Stimulated activated CD8-positive, alpha-beta memory T cell treated with anti-CD3 and anti-CD28 coated beads, Interleukin-12 subunit alpha, Interleukin-12 subunit beta, amount 100 ng/mL, for 24 hours (primary cell): ENCODE data around the gene C17orf114.
A peak's percentile ranks its signal among the peaks of the same experiment; 100 is the strongest.
"Not testable (repeated sequence)": the region's sequence is repeated elsewhere in the genome, so short reads cannot be mapped to it uniquely, and the experiment has no call there.

ENCODE experiments used
- DNase-seq: peaks from one replicate; pipeline ENCODE4 v3.0.0-alpha.2; 2020; ENCODE audit errors: extremely low read depth

Gene C17orf114

DNA sequence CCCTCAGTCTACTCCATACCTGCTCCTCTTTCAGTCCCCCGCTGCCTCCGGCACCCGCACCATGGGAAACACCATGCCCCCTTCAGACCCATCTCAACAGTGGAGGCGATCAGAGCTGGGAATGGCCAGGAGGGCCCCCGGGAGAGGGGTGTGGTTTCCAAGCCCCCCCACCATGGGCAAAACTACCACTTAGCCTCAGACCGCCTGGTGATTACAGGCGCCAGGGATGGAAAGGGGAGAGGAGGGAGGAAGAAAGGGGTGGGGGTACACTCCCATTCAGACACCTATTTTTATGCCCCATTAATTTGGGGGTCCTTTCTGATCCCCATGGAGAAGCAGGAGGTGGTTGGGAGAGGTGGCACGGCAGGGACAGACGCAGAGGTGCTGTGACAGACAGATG, at the start of gene C17orf114:
TSS of gene C17orf114 (minus strand) at position 101 of the 400 bp plus-strand sequence.
- no peak for DNase-seq

DNA sequence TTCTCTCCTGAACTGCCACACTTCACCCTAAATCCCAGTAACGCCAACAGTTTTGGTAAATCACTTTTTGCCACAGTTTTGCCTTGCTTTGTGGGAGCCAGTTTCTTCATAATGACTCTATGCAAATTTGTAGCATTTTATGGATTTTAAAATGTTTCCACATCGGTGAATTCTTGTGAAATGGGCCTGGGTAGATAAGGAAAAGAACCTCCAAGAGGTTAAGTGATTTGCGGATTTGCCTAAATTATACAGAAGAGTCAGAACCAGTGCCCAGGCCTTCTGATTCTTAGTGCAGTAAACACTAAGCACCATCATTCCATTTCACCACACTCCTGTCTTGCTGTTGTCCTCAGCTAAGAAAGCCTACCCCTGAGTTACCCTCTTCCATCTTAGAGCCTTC, 49.0 kb upstream of the C17orf114 start:
- no peak for DNase-seq

DNA sequence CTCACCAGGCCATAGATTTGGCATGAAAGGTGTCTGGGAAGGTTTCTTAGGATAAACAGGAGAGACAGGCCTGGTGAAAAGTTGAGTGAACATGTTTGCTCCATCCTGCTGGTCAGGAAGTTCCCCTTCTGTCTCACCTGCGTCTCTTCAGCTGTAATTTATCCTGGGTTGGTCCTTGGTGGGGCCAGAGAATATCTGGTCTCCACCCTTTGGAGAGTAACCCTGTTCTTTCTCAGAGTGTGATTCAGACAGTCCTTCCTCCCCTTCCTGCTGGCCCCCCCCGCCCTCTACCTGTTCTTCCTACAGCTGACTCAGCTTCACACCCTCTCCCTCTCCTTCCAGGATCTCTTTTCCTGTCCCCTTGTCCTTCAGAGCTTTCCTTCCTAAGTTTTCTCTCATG, 48.1 kb upstream of the C17orf114 start:
- DNase-seq, result no peak

DNA sequence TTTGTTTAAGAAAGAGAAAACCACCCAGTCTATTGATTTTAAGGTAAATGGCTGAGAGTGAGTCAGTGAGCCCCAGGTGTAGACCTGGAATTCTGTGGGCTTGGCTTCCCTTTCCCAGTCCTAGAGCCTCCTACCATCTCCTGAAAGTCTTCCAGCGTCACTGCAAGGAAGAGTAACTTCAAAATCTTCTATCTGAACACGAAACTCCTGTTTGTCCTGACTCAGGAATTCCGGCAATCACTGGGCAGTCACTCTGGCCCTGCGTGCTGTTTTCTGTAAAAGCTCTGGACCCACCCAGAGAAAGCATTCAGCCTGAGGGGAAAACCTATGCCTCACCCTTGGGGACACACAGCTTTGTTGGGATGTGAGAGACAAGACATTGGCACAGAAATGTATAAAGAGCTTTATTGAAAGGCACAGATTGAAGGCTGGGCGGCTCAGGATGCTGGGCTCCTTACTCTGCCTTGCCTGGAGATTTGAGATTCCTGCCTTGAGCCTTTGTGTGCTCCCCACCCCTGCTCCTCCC, 46.9 kb upstream of the C17orf114 start:
- DNase-seq, result no peak

DNA sequence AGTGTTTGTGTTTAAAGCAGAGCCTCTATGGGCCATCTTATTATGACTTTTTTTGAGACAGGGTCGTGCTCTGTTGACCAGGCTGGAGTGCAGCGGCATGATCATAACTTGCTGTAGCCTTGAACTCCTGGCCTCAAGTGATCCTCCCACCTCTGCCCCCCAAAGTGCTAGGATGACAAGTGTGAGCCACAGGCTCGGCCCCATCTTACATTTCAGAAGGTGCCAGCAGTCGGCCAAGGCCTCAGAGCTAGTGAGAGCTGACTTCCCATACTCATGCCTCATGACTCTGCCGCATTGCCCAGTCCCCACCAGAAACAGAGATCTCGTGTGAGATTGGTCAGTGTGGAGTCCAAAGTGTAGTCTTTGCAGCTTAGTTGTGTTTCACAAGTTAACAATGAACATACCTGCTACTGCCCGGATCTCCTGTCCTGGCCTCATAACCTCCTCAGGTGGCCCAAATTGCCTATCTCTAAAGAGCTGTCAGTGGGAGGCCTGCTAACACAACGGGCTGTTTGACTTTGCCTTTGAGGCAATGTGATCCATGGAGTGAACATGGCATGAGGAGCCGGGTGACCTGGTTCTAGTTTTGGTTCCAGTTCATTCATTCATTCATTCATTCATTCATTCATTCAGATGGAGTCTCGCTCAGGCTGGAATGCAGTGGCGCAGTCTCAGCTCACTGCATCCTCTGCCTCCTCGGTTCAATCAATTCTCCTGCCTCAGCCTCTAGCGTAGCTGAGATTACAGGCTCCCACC, 44.7 kb upstream of the C17orf114 start:
- DNase-seq, result no peak

DNA sequence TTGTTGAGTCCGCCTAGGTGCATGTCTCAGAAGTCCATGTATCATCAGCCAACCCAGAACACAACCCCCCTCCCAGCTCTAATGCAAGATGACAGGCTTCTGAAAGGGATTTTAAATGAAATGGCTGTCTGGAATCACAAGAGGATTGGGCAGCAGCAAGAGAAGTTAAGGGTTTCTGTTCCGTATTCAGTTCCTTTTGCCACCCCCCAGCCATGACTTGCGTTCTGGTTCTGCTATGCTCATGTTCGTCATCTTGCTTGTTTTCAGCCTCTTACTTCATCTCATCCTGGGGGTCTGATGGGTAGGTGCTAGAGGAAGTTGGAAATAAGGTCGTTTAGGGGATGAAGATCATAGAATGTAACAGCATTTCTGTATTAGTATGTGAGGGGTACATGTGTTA, 43.0 kb upstream of the C17orf114 start:
- no peak for DNase-seq

DNA sequence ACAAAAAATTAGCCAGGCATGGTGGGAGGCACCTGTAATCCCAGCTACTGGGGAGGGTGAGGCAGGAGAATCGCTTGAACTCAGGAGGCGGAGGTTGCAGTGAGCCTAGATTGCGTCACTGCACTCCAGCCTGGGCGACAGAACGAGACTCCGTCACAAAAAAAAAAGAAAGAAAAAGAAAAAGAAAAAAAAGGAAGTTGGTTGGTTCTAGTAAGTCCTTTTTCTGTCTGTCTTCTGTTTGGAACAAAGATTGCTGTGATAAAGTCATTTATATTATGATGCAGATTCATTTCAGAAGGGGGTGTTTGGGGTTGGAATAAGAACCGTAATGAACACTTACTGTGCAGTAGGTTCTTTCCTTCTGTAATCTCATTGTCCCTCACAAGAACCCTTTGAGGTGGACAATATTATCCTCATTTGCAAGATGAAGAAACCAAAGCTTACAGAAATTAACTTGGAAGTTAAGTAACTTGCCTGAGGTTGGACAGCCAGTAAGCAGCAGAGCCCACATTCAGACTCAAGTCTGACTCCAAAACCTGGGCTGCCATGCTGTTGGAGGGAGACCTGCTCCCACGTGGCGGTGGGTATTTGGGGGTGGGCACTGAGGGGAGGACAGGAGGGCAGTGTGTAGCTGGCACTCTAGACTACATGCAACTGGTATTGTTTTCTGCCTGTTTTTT, 41.3 kb upstream of the C17orf114 start:
- no peak for DNase-seq

DNA sequence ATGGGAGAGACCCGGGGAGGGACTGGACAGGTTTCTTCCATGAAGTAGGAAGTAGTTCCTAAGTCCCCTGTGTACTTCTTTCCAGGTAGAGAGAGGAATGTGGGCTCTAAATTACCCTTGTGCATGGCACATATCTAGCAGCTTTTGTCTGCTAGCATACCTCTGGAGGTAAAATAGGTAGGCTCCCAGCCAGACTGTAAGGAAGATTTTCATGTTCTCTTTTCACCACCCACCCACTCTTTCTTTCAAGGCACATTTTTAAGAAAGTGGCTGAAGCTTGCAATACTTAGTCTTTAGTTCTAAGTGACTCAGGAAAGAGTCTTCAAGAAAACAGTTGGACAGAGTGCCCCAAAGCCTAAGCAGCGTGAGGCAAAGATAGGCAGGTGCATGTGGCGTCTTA, 40.2 kb upstream of the C17orf114 start:
- DNase-seq, result no peak

DNA sequence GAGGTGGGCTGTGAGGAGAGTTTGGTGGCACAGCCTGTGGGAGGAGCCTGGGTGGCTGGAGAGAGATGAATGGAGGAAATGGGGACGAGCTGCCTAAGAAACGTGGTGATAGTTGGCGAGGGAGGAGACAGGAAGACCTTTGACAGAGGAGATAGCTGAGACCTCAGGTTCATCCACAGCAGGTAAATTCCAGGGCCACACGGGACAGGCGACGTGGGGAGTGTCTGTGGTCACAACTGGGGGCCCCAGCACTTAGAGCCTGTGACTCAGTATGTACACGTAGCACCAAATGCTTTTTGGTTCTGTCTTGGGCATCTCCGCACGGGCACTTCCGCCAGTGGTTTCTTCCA, 38.7 kb upstream of the C17orf114 start:
- DNase-seq, result no peak

DNA sequence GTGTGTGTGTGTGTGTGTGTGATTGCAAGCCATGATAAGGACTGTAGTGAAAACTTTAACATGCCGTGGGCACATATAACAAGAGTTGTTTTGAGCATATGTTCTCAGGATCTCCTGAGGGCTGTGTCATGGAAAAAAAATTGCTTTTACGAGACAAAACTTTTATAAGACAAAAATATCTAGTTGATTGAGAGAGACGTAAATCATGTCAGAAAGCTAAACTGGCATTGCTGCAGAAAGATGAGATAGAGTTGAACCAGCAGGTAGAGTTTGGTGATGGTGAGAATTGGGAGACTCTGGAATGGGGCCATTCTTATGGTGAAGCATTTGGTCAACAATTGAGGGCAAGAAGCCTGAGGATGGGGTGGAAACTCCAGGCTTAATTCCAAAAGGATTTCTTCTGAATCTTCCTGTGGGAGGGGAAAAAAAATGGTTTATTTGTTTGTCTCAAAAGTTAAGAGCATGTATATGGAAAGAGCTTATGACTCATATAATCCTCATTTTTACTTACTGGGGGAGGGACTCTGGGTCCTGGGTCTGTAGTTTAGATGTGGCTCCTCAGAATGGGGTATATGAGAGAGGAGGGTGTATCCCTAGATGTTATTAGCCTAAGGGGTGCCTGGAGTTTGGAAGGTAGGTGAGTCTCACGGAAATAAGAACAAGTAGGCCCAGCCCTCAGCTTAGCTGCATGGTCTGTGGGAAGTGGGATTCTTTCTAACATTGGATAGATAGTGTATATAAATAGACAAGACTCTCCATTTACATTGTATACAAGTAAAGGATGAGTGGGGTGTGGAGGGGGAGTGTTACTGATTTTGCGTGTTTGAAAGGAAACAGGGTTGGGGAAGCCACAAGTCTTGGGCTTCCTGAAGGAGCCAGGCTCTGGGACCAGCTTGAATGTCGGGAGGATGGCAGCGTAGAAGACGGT, 38.1 kb upstream of the C17orf114 start:
- DNase-seq, result no peak

DNA sequence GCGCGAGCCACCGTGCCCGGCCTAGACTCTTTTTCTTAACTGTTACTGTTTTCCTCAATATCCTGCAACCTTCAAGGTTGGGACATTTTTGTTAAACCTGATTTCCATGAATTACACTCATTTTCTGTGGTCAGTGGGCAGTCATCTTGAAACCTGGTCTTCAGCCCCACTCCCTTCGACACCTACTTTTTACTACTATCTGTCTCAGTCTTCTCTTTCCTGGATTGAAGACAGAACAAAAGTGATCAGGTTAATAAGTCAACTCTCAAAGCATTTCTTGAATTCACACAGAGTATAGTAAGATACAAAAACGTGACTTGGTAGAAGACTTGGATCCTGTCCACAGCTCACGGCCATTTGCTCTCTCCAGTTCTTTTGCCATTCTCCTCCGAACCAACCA, 37.1 kb upstream of the C17orf114 start:
- DNase-seq, result no peak

DNA sequence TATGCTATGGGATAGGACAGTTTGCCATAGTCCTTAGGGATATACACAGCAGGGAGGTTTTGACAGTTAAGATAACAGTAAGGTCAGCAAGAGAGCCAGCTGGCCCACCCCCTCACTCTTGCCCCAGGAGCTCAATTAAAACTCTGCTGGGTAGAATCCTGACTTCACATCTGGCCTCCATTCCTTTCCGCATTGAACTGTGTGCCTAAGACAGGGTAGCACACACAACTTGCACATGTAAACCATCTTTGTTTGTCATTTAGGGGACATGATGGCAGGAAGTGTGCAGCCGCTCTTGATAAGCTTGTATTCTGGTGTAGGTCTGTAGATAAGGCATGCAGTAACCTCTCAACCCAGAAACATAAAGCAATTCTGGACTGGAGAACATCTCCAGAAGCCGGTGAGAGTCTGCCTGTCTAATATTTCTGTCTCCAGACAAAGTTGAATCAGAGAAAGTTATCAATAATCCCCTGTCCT, 36.2 kb upstream of the C17orf114 start:
- DNase-seq, result no peak

DNA sequence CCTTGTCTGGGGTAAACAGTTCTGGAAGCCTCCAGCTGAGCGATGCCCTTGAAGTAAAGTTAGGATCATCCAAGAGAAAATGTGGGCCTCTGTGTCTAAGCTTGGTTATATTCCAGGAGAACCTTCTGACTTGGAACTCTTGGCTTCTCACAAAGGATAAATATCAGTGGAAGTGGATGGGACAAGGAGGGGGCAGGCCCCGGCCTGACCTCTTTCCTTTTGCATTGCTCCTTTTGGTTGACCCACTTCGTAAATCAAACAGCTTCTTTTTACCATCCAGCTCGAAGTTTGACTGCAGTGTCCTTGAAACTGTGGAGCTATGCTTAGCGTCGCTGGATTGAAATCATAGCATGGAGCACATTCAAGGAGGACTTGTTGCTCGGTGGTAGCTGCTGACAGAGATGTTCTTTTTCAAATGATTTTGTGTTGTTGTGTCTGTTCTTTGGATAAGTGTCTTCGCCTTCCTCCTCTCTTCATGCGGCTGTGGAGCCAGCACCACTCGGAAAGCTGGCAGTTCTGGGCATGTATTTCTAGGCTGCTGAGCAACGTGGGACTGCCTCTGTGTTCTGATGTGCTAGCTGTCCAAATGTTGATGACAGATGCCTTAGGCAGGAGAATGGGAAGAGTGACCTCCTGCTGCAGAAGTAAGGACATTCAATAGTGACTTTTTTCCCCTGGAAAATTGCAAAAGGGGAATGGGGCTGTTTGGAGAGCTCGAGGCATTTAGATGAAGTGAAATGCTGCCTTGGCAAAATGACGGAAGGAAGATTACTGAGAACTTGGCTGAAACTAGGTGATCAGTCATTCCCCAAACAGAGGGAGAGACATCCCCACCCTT, 35.6 kb upstream of the C17orf114 start:
- DNase-seq, result no peak

DNA sequence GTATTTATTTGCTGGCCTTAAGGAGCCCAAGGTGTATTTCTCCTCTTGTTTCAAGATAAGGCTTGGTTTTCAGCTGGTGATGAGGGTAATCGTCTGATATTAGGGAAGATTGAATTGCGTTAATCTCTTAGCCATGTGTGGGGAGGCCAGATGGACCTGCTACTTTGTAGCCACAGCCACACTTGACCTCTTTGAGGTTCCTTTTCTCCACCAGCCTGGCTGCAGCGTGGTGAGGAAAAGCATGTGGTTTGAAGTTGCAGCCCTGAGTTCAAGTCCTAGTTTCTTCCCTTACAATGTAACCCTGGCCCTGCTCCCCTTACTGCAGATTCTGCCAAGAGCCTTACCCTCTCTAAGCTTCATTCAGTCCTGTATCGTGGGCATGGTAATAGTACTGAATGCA, 34.1 kb upstream of the C17orf114 start:
- DNase-seq, result no peak

DNA sequence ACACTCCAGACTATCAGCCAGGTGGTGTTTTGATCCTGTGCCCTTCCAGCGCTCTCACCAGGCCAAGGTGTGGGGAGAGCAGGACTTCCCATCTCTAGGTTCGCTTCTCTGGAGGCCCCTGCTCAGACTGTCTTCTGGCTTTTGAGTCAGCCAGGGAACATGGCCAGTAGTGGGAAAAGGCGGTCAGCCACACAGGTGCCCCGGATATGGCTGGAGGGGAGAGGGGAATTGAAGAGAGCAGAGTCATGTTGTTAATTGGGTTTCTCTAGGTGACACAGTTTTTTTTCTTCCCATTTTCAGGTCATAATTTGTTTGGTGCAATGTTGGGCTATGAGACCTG, 32.5 kb upstream of the C17orf114 start:
- DNase-seq, result no peak

DNA sequence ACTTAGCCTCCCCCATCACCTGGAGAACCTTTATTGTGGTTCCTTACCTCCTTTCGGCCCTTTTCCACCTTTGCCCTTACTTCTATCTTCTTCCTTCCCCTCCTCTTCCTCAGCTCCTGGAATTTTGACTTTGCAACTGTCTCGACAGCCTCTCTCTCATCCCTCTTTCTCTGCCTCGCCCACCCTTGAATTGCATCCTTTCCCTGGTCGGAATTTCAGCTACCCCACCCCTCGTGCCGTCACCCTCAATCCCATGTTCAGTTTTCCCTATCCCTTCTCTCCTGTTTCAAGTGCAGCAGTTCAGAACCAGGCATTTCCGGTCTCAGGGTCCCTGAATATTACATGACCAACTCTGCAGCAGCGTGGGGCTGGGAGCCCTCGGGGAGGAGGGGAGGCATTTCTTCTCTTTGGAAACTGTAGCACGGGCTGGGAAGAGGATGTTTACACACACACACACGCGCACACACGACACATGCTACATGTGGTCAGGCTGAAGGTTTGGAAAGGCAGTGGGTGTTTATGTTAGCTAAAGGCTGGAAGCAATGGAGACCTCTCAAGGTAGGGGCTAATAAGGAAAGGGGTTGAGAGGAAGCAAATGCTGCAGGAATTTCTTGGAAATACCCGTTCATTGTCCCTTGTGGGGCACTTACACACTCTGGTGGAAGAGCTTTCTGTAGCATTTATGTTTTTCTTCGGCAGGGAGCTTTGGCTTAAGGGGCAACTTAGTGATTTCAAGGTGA, 32.0 kb upstream of the C17orf114 start:
- no peak for DNase-seq

DNA sequence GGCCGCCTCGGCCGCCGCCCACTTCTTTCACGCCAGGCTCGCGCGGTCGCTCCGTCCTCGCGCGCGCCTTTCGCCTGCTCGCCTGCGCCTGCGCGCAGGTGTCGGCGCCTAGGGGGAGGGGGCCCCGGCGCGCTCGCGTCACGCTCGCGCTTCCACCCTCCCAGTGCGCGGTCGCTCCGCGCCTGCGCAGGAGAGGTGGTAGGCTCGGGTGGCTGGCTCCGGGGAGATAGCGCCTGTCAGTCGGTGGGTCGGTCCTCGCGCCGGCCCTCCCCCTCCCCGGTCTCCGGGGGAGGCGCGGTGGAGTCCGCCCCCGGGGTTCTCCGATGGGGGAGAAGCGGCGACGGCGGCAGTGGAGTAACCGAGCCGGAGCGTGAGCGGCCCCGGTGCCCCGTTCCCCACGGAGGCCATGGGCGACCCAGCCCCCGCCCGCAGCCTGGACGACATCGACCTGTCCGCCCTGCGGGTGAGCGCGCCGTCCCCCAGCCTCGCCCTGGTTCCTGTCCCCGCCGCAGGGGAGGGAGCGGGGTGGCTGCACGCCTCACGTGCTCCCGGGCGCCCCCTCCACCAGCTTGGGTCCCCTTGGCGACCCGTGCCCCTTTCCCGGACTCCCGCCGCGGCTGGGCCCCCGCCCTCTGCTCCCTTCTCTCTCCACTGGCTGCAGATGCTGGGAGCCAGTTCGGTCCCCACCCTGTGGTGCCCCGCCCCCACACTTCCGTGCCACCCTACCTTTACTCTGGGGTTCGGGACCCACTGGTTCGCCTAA, 31.2 kb upstream of the C17orf114 start, which contains the start of gene MINK1:
TSS of gene MINK1 (plus strand) at position 163 of the 763 bp plus-strand sequence. CDS start at position 407, 244 bp downstream.
- DNase-seq, result peak; percentile 67

DNA sequence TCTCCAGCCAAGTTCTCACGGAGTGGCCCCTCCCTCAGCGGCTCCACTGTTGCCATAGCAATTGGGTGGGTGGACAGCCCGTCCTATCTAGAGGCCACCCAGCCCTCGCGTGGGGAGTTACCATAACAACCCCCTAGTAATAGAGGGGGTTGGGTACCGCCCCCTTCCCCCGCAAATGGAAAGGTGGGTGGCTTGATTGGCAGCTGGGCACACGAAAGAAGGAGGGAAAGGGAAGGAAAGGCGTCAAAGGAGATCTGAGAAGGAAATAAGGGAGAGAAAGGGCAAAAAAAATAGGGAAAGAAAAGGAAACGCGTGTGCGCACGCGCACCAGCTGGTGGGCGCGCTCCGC, 30.7 kb upstream of the C17orf114 start:
- not testable (repeated sequence) for DNase-seq

DNA sequence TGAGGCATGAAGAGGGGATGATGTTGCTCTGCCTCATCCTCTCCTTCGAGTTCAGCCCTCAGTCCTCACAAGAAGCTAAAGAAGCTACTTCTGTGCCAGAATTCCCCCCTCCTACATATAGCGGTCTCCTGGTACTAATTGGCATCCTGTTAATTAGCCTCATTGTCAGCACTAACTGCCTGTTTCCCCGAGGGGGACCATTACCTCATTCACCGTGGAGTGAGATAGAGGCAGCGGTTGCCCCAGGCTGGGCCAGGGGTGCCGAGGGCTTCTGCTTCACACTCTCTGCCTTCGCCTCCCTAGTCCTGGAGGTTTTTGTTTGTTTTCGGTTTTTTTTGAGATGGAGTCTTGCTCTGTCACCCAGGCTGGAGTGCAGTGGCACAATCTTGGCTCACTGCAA, 25.3 kb upstream of the C17orf114 start:
- DNase-seq, result no peak
